Measurements from ENCODE around the gene B4GALT2. TPM values are rescaled to one million over a fixed set of nuclear protein-coding genes. Genes with fewer than 3 reads are reported as not detected.

B4GALT2 gene
- total RNA-seq, 4 donors from 2014 or later: 2.3 to 45.8 (median 18.5) TPM

- Histone ChIP-seq H3K4me1 (peaks cover 0 to 11% of the 10 kb centered on the region in 2 donors), H3K27ac (peak overlapping the region; percentile 65 to 94)
- intact Hi-C loops (cut with DNase I; ENCODE audit: low total_unique reads): no loop called here
Observed at GRCh38 chr1:44034423-44034822, 55.4 kb downstream of the B4GALT2 start.

GRCh38 chr1:44034976-44035716, 56.1 kb downstream of the B4GALT2 start:
- TF ChIP-seq POLR2A (IDR thresholded peaks at IDR 0.05) (no peak), CTCF (IDR thresholded peaks at IDR 0.05) (no peak)
- Histone ChIP-seq H3K27me3 (no peaks in the 10 kb centered on the region), H3K9me3 (no peaks in the 10 kb centered on the region), H3K27ac (peak overlapping the region; percentile 65 to 94), H3K4me1 (peaks cover 0 to 9% of the 10 kb centered on the region in 2 donors), H3K4me3 (no peak overlapping the region), H3K36me3 (no peaks in the 10 kb centered on the region)
- intact Hi-C loops (cut with DNase I; ENCODE audit: low total_unique reads): no loop called here
- DNase-seq: no peak

More at GRCh38 chr1:44034423-44034822, 55.4 kb downstream of the B4GALT2 start:
- no peak overlapping the region for H3K4me3 ChIP-seq
- H3K9me3 ChIP-seq: no peaks in the 10 kb centered on the region
- H3K27me3 ChIP-seq: no peaks in the 10 kb centered on the region
- DNase-seq: no peak
- no peak for TF ChIP-seq POLR2A (IDR thresholded peaks at IDR 0.05)
- no peak for TF ChIP-seq CTCF (IDR thresholded peaks at IDR 0.05)
- H3K36me3 ChIP-seq: no peaks in the 10 kb centered on the region

GRCh38 chr1:44035726-44036408, 56.9 kb downstream of the B4GALT2 start:
- Histone ChIP-seq H3K9me3 (no peaks in the 10 kb centered on the region), H3K4me1 (peaks cover 0 to 9% of the 10 kb centered on the region in 2 donors), H3K27me3 (no peaks in the 10 kb centered on the region), H3K36me3 (no peaks in the 10 kb centered on the region), H3K27ac (peak overlapping the region; percentile 65 to 94), H3K4me3 (no peak overlapping the region)
- no peak for TF ChIP-seq CTCF (IDR thresholded peaks at IDR 0.05)
- no peak for TF ChIP-seq POLR2A (IDR thresholded peaks at IDR 0.05)
- peak; percentile 43 to 54 for DNase-seq
- intact Hi-C loops (cut with DNase I; ENCODE audit: low total_unique reads): no loop called here

- TF ChIP-seq CTCF (IDR thresholded peaks at IDR 0.05) (peak; percentile 38 to 72 (median 54)), POLR2A (IDR thresholded peaks at IDR 0.05) (no peak)
- Histone ChIP-seq H3K4me3 (no peak overlapping the region), H3K27ac (peak overlapping the region; percentile 65 to 94), H3K9me3 (no peaks in the 10 kb centered on the region), H3K27me3 (no peaks in the 10 kb centered on the region), H3K36me3 (no peaks in the 10 kb centered on the region), H3K4me1 (peaks cover 0 to 7% of the 10 kb centered on the region in 2 donors)
- DNase-seq: peak; percentile 50 to 61
- intact Hi-C loops (cut with DNase I; ENCODE audit: low total_unique reads): no loop called here
Observed at GRCh38 chr1:44036409-44037139, 57.6 kb downstream of the B4GALT2 start.
